Caco-2 (cell line): ENCODE measurements around the gene CYTH4. TPM values are rescaled to one million over a fixed set of nuclear protein-coding genes. Genes with fewer than 3 reads are reported as not detected.
A peak's percentile ranks its signal among the peaks of the same experiment; 100 is the strongest.

ENCODE experiments used
- BruUV-seq: library from RNA; stranded (reverse); fragments of 400-500 nt; replicated peaks from 2 replicates; lab custom pipeline; 2021; lab: Mats Ljungman, UMichigan
- CTCF ChIA-PET: fragments of 300-600 bp; sonication (Branson Sonifier 250); formaldehyde crosslinking; loops from one replicate; lab custom pipeline; 2022; ENCODE audit warnings: antibody characterized with exemption; lab: Charles Lee
- POLR2A ChIA-PET: fragments of 300-600 bp; sonication (Branson Sonifier 250); formaldehyde crosslinking; loops from one replicate; lab custom pipeline; 2022; ENCODE audit warnings: antibody characterized with exemption; lab: Charles Lee
- DNase-seq, 2 experiments: peaks; one replicate each; pipeline versions ENCODE4 v3.0.0 to v3.0.0-alpha.2; 2020 to 2022
- H3K27me3 ChIP-seq: replicated peaks from 2 replicates; pipeline ENCODE4 v1.6.0; 2011; ENCODE audit warnings: low read length; ENCODE audit not compliant: control insufficient read depth, insufficient read depth
- H3K36me3 ChIP-seq: 2 replicates; pipeline ENCODE4 v1.5.1; 2011; ENCODE audit warnings: low read length; ENCODE audit not compliant: control insufficient read depth, insufficient read depth
- H3K4me1 ChIP-seq: fragments of 250-450 bp; sonication (Bioruptor Pico); 2 replicates; pipeline ENCODE4 v1.5.1; 2020; ENCODE audit warnings: mild to moderate bottlenecking
- H3K4me3 ChIP-seq: 2 replicates; pipeline ENCODE4 v1.5.1; 2011; ENCODE audit warnings: low read depth, mild to moderate bottlenecking, control low read depth, low read length
- H3K9me3 ChIP-seq: fragments of 250-450 bp; sonication (Bioruptor Pico); 2 replicates; pipeline ENCODE4 v1.5.1; 2020; ENCODE audit warnings: mild to moderate bottlenecking, moderate library complexity
- H3K27ac Mint-ChIP-seq: one replicate; pipeline ENCODE4 v1.8.0; 2022; ENCODE audit warnings: mixed read lengths; ENCODE audit not compliant: unreplicated experiment
- H3K27me3 Mint-ChIP-seq: one replicate; pipeline ENCODE4 v1.8.0; 2022; ENCODE audit warnings: mixed read lengths; ENCODE audit not compliant: insufficient read depth, unreplicated experiment
- H3K36me3 Mint-ChIP-seq: one replicate; pipeline ENCODE4 v1.8.0; 2022; ENCODE audit warnings: mild to moderate bottlenecking, mixed read lengths; ENCODE audit not compliant: insufficient read depth, unreplicated experiment
- H3K4me1 Mint-ChIP-seq: one replicate; pipeline ENCODE4 v1.8.0; 2022; ENCODE audit warnings: low read depth, mixed read lengths; ENCODE audit not compliant: unreplicated experiment
- H3K4me3 Mint-ChIP-seq: one replicate; pipeline ENCODE4 v1.8.0; 2022; ENCODE audit warnings: mild to moderate bottlenecking, moderate library complexity, mixed read lengths; ENCODE audit not compliant: unreplicated experiment
- H3K9me3 Mint-ChIP-seq: one replicate; pipeline ENCODE4 v1.8.0; 2022; ENCODE audit warnings: mixed read lengths; ENCODE audit not compliant: unreplicated experiment
- intact Hi-C: fragments of 100-400 bp; cut with micrococcal nuclease; formaldehyde crosslinking; loops from one replicate; pipeline ENCODE4 v1.10.0; 2022; ENCODE audit not compliant: unreplicated experiment
- total RNA-seq: library from RNA; stranded (reverse); gene quantifications from 2 replicates; pipeline ENCODE4 v1.2.3, GENCODE V29; 2022
- TF ChIP-seq, protein P1 (sequence below), 2 experiments: fragments of 200-600 bp in 1 of 2; IDR thresholded peaks; 1 replicate in 1 of 2; 2 replicates in 1 of 2; pipeline versions ENCODE4 v1.5.1 to v1.8.0; 2011 to 2022; ENCODE audit warnings: antibody characterized with exemption in 1 of 2, control low read depth in 1 of 2, inconsistent platforms in 1 of 2, low read depth in 1 of 2, low read length in 1 of 2, mild to moderate bottlenecking in 1 of 2, moderate library complexity in 1 of 2; ENCODE audit not compliant: insufficient read depth in 1 of 2, severe bottlenecking in 1 of 2, unreplicated experiment in 1 of 2

The CYTH4 gene
- total RNA-seq, 1 experiment from 2014 or later: not detected

- Mint-ChIP-seq H3K36me3 (no peaks in the 10 kb centered on the region), H3K4me1 (no peaks in the 10 kb centered on the region), H3K9me3 (no peaks in the 10 kb centered on the region), H3K27ac (no peak overlapping the region), H3K4me3 (no peak overlapping the region), H3K27me3 (no peaks in the 10 kb centered on the region)
- intact Hi-C loops: loop anchor here (2.0 kb wide), 1 partner anchor 79 kb away; no protein-coding TSS in a partner anchor
- Histone ChIP-seq H3K9me3 (no peaks in the 10 kb centered on the region), H3K27me3 (no peaks in the 10 kb centered on the region), H3K4me3 (no peak overlapping the region), H3K4me1 (peaks cover 14% of the 10 kb centered on the region), H3K36me3 (no peaks in the 10 kb centered on the region)
- ChIA-PET POLR2A (no interaction called here), CTCF (no interaction called here)
- DNase-seq: no peak
- TF ChIP-seq, protein P1, sequence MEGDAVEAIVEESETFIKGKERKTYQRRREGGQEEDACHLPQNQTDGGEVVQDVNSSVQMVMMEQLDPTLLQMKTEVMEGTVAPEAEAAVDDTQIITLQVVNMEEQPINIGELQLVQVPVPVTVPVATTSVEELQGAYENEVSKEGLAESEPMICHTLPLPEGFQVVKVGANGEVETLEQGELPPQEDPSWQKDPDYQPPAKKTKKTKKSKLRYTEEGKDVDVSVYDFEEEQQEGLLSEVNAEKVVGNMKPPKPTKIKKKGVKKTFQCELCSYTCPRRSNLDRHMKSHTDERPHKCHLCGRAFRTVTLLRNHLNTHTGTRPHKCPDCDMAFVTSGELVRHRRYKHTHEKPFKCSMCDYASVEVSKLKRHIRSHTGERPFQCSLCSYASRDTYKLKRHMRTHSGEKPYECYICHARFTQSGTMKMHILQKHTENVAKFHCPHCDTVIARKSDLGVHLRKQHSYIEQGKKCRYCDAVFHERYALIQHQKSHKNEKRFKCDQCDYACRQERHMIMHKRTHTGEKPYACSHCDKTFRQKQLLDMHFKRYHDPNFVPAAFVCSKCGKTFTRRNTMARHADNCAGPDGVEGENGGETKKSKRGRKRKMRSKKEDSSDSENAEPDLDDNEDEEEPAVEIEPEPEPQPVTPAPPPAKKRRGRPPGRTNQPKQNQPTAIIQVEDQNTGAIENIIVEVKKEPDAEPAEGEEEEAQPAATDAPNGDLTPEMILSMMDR (IDR thresholded peaks at IDR 0.05; ENCODE audit: insufficient read depth in 1 of 2, low read depth in 1 of 2, low read length in 1 of 2, severe bottlenecking in 1 of 2, unreplicated experiment in 1 of 2): no peak
- no TSS peak for BruUV-seq
Observed at GRCh38 chr22:37353839-37354238, 71.5 kb downstream of the CYTH4 start.

GRCh38 chr22:37354261-37354660 is 72.0 kb downstream of the CYTH4 start:
- Histone ChIP-seq H3K4me1 (peaks cover 14% of the 10 kb centered on the region), H3K9me3 (no peaks in the 10 kb centered on the region)
- BruUV-seq: no TSS peak

DNA sequence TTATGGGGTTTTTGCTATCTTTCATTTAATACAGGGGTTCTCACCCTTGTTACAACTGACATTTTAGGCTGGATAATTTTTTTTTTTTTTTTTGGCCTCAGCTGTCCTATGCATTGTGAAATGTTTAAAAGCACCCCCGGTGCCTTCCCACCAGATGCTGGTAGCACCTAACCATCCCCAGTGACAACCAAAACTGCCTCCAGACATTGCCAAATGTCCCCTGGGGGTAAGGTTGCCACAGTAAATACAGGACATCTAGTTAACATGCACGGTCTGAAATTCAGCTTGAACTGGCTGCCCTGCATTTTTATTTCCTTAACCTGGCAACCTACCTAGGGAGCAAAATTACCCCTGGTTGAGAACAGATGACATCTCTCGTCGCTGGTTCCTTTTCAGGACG is 72.4 kb downstream of the CYTH4 start:
- no peak for DNase-seq
- ChIA-PET CTCF (no interaction called here), POLR2A (no interaction called here)
- Mint-ChIP-seq H3K36me3 (no peaks in the 10 kb centered on the region), H3K9me3 (no peaks in the 10 kb centered on the region), H3K27me3 (no peaks in the 10 kb centered on the region), H3K4me1 (no peaks in the 10 kb centered on the region), H3K4me3 (no peak overlapping the region), H3K27ac (no peak overlapping the region)
- Histone ChIP-seq H3K4me1 (peaks cover 14% of the 10 kb centered on the region), H3K9me3 (no peaks in the 10 kb centered on the region), H3K4me3 (no peak overlapping the region), H3K27me3 (no peaks in the 10 kb centered on the region), H3K36me3 (no peaks in the 10 kb centered on the region)
- TF ChIP-seq, protein P1 (IDR thresholded peaks at IDR 0.05; ENCODE audit: insufficient read depth in 1 of 2, low read depth in 1 of 2, low read length in 1 of 2, severe bottlenecking in 1 of 2, unreplicated experiment in 1 of 2): no peak
- intact Hi-C loops: loop anchor here (2.0 kb wide), 1 partner anchor 78 kb away; no protein-coding TSS in a partner anchor
- no TSS peak for BruUV-seq

More at GRCh38 chr22:37354261-37354660, 72.0 kb downstream of the CYTH4 start:
- Mint-ChIP-seq H3K27ac (no peak overlapping the region), H3K4me3 (no peak overlapping the region), H3K27me3 (no peaks in the 10 kb centered on the region), H3K4me1 (no peaks in the 10 kb centered on the region), H3K36me3 (no peaks in the 10 kb centered on the region), H3K9me3 (no peaks in the 10 kb centered on the region)
- H3K4me3 ChIP-seq: no peak overlapping the region
- ChIA-PET POLR2A (no interaction called here), CTCF (no interaction called here)
- intact Hi-C loops: loop anchor here (2.0 kb wide), 1 partner anchor 79 kb away; no protein-coding TSS in a partner anchor
- no peaks in the 10 kb centered on the region for H3K36me3 ChIP-seq
- DNase-seq: peak in 1 of 2 experiments; percentile 15
- TF ChIP-seq, protein P1 (IDR thresholded peaks at IDR 0.05; ENCODE audit: insufficient read depth in 1 of 2, low read depth in 1 of 2, low read length in 1 of 2, severe bottlenecking in 1 of 2, unreplicated experiment in 1 of 2): no peak
- H3K27me3 ChIP-seq: no peaks in the 10 kb centered on the region
